Activated CD4-positive, alpha-beta T cell treated with anti-CD3 and anti-CD28 coated beads, Interleukin-2, amount 50 U/mL, for 16 hours (primary cell): ENCODE data around the gene ALDH5A1.

Experiments
- DNase-seq: peaks from one replicate; pipeline ENCODE4 v3.0.0-alpha.2; 2020

The ALDH5A1 gene

DNA sequence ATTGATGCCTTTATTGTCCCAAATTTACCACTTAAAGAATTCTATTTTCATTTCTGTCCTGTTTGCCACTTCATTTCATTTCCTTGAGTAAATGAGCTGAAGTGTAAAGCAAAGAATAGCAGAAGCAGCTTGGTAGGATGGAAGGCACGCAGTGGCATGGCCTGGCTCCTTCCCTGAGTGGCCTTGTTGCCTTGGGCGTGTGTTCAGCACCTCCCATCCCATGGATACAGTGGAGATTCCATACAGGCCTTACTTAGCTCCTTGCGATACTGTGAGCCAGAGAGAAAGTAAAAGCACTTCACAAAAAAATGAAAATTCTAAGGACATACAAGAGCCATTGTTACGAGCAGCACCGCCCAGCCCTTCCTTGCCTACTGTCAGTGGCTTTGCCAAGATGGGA, 39.6 kb downstream of the ALDH5A1 start:
- DNase-seq: no peak

DNA sequence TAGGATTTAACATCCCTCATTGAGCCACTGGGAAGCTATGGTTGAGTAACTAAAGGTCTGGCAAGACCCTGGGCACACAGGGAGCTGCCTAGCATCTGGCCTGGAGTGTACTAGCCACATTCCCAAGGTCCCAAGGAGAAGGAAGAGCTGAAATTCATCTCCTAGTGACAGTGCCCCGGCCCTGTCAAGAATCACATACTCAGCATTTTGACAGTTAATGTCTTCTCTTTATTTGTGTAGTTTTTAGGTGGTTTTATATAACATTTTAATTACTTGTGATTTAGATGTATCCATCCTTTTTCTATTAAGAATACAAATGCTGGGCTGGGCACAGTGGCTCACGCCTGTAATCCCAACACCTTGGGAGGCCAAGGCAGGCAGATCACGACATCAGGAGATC, 40.4 kb downstream of the ALDH5A1 start:
- no peak for DNase-seq

GRCh38 chr6:24536466-24536865, 41.7 kb downstream of the ALDH5A1 start:
- DNase-seq: no peak

DNA sequence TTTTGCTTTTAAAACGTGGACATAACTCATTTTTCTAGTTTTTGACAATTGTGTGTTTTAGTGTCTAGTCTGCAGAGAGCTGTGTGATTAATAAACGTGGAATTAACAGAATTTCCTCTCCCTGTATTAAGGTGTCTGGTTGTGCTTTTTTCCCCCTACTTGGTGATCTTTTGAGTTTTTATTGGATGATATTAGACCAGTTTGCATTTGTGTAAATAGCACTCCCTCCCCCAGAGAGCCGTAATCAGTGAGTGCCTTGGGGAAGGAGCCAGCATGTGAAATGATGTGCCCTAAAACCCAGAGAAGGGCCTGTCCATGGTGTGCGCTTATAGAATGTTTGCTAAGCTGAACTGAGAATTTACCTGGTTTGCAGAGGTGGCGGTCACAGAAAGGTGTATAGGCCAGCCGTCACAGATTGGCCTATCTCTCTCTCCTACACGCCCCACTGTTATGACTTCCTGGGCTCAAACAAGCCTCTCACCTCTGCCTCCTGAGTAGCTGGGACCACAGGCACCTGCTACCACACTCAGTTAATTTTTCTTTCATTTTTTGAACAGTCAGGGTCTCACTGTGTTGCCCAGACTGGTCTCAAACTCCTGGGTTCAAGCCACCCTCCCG, 42.4 kb downstream of the ALDH5A1 start:
- DNase-seq: no peak

GRCh38 chr6:24537771-24538385, 43.1 kb downstream of the ALDH5A1 start:
- no peak for DNase-seq

GRCh38 chr6:24539416-24539815, 44.6 kb downstream of the ALDH5A1 start:
- no peak for DNase-seq

DNA sequence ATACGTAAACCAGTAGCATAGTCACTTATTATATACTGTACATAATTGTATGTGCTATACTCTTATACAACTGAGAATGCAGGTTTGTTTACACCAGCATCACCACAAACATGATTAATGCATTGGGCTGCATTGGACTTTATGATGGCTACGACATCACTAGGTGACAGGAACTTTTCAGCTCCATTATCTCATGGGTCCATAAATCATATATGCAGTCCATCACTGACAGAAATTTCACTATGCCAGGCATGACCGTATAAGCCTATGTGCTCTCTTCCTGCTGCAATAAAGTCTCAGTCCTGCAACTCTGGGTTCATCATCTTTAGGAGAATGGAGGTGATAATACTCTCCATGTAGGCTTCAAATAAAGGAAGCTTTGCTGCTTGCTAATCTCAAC, 45.4 kb downstream of the ALDH5A1 start:
- DNase-seq: no peak

GRCh38 chr6:24543683-24544082, 48.9 kb downstream of the ALDH5A1 start:
- no peak for DNase-seq

DNA sequence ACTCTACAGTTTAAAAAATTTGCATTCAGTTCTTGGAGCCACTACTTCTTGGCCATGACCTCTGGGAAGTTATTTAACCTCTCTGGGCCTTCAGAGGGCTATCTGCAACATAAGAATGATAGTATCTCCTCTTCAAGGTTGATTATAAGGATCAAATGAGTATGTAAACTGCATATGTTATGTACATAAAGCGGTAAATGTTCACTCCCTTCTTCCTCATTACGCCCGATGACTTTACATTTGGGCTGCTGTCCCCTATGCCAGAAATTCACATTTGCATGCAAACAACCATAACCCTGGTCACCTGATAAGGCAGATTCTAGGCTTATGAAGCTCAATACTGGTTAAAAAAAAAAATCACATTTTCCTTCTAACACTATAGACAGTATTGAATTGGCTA, 50.4 kb downstream of the ALDH5A1 start:
- no peak for DNase-seq

DNA sequence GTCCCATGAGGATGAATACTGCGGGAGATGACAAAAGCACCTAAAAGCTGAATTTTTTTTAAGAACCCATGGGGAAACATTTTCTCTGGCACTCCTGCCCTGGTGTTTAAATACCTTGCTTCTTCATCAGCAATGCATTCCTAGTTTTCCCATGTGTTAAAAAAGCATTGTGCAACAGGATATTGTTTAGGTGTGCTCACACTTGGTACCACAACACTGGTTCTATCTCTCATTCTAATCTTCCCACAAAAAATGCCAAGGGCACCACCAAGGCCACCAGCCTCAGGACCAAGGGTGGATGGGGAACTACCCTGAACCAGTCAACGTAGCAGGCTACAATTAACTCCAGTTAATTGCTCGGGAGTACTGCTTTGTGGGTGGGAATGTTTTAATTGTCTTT, 50.9 kb downstream of the ALDH5A1 start:
- DNase-seq: no peak

DNA sequence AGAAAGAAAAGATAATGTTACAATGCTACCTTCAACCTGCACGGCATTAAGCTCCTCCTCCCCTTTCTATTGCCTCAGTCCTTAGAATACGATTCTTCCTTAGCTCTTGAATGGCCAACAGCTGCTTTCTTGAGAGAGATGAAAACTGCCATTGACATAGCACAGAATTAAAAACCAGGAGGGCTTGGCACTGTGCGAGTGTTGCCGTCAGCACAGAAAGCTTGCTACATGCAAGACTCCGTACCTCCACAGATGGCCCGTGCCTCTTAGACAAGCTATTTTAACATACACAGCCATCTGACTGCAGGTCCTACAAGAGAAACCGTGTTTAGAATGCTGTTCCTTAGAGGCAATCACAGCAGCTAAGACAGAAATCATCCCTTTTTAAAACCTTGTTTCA, 51.7 kb downstream of the ALDH5A1 start:
- DNase-seq: no peak

DNA sequence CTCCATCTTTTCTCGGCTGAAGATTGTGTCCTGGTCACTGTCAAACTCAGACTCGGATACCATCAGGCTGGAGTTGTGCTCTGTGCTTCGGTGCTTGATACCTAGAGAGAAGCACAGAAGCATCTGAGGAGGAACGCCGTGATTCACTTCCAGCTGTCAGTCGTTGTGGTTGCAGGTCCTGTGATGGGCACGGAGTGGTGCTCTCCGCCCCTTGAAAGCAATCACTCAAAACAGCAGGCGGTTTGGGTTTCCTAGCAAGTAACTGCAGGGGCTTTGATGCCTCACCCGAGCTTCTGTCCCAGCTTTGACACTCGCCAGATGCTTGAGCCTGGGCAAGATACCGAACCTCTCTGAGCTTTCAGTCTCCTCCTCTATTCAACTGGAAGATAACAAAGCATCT, 52.5 kb downstream of the ALDH5A1 start:
- DNase-seq: peak; percentile 49

GRCh38 chr6:24549158-24549557, 54.4 kb downstream of the ALDH5A1 start:
- no peak for DNase-seq

- DNase-seq: no peak
Observed at GRCh38 chr6:24549674-24550353, 55.0 kb downstream of the ALDH5A1 start.

DNA sequence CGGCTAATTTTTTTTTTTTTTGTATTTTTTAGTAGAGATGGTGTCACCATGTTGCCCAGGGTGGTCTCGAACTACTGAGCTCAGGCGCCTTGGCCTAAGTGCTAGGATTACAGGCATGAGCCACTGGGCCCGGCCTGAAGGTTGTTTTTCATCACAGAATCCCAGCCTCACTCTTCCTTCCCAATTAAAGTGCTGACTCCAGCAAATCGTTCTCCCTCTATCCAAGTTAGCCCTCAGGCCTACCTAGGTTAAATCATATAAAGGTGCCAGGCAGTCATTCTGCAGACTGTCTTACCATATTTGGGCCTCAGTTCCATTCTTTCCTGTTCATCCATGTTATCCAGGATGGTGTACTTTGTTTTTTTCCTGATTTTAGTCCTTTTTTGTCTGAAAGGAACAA, 56.4 kb downstream of the ALDH5A1 start:
- DNase-seq: no peak

DNA sequence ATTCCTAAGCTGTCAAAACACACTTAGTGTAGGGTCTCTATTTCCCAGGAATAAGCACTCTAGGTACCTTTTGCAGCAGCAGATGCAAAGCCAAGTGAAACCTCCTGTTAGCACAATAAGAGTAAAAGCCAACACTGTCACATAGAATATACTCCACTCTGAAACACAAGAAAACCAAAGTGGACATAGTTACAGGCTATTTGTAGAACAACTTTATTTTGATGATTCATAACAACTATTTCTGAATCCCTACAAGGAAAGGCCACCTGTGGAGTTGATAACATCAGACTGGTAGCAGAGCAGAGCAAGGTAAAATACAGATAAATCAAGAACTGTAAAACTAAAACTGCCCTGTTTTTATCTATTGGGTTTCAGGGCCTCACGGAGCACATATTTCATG, 59.7 kb downstream of the ALDH5A1 start:
- DNase-seq: no peak

DNA sequence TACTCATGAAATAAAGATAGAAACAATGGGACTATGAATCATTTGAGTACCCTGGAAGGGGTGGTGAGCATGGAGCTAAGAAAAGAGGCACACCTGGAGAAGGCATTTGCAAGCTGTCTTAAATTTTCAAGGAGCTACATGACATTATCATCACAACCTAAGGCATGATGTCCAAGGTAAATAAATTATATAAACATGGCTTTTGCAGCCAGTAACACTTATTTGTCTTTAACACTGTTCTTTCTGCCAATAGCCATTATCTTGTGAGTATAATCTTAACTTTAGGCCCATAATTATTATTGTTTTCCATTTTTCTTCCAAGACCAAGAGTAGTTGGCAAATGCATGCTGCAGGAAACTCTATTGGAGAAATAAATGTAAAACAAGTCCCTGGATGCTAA, 63.7 kb downstream of the ALDH5A1 start:
- no peak for DNase-seq

DNA sequence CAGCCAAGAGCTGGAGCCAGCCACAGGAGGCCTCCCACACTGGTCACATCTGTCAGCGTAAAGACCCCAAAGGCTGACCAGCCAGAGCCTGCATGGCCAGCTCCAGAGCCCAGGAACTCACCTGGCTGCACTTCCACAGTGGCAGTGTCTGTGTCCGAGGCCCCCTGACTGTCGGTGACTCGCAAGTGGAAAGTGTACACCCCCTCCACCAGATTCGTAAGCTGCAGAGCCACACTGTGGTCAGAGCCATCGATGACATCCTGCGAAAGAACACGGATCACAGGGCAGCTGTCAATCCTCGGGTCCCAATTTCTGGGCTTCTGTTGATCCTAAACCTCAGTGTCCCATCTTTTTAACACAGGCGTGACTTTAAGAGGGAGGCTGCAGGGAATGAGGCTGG, 69.3 kb downstream of the ALDH5A1 start:
- no peak for DNase-seq

GRCh38 chr6:24565196-24565595, 70.4 kb downstream of the ALDH5A1 start:
- DNase-seq: no peak

- DNase-seq: no peak
Observed at GRCh38 chr6:24566020-24566767, 71.4 kb downstream of the ALDH5A1 start.

DNA sequence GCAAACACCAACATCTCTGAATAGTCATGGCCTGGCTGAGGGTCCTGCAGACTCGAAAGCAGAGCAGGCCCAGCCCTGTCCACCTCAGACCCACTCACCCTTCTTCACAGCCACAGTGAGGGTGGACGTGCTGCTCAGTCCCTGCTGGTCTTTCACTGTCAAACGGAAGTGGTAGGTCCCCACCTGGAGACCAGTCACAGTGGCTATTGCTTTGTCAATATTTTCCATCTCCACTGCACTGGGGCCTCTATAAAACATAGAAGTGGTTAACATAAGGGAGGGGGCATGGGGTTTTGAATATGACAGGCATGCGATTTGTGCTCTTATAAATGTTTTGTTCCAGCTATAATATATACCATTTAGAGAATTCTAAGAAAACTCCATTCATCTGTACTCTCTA, 73.9 kb downstream of the ALDH5A1 start:
- no peak for DNase-seq

DNA sequence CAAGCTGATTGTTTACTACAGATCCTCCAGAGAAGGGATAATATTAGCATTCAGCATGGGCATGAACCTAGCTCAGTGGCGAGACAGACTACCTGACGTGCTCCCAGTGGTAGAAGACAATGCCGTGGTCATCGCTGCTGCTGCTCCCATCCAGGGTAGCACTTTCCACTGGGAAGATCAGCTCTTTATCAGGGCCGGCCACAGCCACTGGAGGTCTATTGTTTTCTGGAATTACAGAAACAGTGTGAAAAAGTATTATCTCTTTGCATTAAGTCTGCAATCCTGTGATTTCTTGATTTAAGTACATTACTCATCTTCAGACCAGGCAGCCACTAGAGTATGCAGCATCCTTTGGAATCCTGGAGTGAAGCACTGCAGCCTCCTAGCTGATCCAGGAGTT, 75.0 kb downstream of the ALDH5A1 start:
- DNase-seq: no peak

DNA sequence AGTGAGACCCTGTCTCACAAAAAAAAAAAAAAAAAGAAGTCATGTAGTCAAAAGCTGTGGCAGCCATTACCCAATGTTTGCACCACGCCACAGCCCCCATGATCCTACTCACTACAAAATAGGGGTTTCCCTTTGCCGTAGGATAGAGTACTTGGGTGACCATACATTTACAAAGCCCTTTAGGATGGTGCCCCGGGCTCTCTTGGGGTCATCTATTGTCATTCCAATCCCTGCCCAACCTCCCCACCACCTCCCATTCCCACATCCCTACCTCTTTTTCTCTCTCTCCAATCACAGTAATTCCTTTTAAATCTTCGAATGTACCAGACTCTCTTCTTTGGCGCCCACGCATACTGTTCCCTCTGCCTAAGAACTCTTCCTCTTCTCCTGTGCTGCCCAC, 76.6 kb downstream of the ALDH5A1 start:
- DNase-seq: no peak

GRCh38 chr6:24574809-24575208, 80.0 kb downstream of the ALDH5A1 start:
- DNase-seq: no peak
